ENCODE measurements around the gene SAPCD1. TPM values are rescaled to one million over a fixed set of nuclear protein-coding genes. Genes with fewer than 3 reads are reported as not detected.
A peak's percentile ranks its signal among the peaks of the same experiment; 100 is the strongest.

Gene SAPCD1
- total and polyA plus RNA-seq, 2 donors from 2014 or later: 6.5 to 6.8 TPM

GRCh38 chr6:31785475-31785874 lies 23.0 kb downstream of the SAPCD1 start:
- Histone ChIP-seq H3K9me3 (ENCODE audit: control insufficient read depth in 2 of 3, insufficient read depth in 1 of 3, low read length in 3 of 3) (no peaks in the 10 kb centered on the region), H3K9ac (ENCODE audit: low read length in 3 of 3) (no peak overlapping the region), H3K4me1 (ENCODE audit: control insufficient read depth in 2 of 3, insufficient read depth in 2 of 3, low read depth in 1 of 3, low read length in 3 of 3) (no peaks in the 10 kb centered on the region), H3K36me3 (ENCODE audit: control insufficient read depth in 2 of 3, insufficient read depth in 3 of 3, low read length in 3 of 3) (peaks cover 0 to 18% (median 15%) of the 10 kb centered on the region in 3 donors), H3K27me3 (ENCODE audit: control insufficient read depth, insufficient read depth, low read length) (no peaks in the 10 kb centered on the region), H3K27ac (ENCODE audit: low read depth in 2 of 2, low read length in 2 of 2) (no peak overlapping the region), H3K4me3 (ENCODE audit: low read length in 3 of 3) (no peak overlapping the region)
- FAIRE-seq (no peak), DNase-seq (peak in 1 of 5 donors; percentile 51)
- intact Hi-C loops (cut with DNase I): no loop called here
- TF ChIP-seq, protein P1, sequence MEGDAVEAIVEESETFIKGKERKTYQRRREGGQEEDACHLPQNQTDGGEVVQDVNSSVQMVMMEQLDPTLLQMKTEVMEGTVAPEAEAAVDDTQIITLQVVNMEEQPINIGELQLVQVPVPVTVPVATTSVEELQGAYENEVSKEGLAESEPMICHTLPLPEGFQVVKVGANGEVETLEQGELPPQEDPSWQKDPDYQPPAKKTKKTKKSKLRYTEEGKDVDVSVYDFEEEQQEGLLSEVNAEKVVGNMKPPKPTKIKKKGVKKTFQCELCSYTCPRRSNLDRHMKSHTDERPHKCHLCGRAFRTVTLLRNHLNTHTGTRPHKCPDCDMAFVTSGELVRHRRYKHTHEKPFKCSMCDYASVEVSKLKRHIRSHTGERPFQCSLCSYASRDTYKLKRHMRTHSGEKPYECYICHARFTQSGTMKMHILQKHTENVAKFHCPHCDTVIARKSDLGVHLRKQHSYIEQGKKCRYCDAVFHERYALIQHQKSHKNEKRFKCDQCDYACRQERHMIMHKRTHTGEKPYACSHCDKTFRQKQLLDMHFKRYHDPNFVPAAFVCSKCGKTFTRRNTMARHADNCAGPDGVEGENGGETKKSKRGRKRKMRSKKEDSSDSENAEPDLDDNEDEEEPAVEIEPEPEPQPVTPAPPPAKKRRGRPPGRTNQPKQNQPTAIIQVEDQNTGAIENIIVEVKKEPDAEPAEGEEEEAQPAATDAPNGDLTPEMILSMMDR (IDR thresholded peaks at IDR 0.05; ENCODE audit: borderline replicate concordance, extremely low read depth, insufficient read depth): no peak

DNA sequence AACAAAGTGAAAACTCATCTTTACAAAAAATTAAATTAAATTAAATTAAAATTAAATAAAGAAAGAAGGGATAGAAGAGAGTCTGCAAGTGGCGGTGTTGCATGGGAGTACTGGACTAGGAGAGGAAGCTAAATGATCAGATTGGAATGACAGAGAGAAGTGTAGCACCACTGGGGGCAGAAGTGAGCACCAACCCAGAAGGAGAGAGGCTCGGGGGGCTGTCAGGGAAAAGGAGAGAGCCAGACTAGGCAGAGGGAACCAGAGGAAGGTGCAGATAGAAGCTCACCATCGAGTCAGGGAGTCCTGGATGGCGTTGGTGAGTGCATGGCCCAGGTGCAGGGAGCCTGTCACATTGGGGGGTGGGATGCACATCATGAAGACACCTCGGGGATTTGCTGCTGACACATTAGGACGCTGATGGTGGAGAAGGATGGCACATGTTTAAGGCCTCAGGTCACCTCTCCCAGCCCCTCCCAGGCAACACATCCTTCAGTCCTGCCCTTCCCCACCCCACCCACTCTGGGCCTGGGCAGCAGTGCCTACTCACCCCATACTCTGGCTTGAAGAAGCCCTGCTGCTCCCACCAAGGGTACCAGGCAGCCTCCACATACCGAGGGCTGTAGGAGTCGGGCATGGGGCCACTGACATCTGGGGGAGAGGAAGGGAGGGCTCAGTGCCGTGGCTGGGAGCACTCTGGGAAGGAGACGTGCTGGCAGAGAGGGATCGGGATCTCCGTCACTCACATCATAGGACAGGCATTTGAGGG lies 29.1 kb downstream of the SAPCD1 start:
- intact Hi-C loops (cut with DNase I): no loop called here
- no peaks in the 10 kb centered on the region for H3K9me3 ChIP-seq (ENCODE audit: control insufficient read depth in 2 of 3, insufficient read depth in 1 of 3, low read length in 3 of 3)
- no peak for FAIRE-seq
- H3K4me3 ChIP-seq (ENCODE audit: low read length in 3 of 3): no peak overlapping the region
- H3K9ac ChIP-seq (ENCODE audit: low read length in 3 of 3): no peak overlapping the region
- peak in 4 of 5 donors; percentile 71 to 85 (median 80) for DNase-seq
- TF ChIP-seq, protein P1 (IDR thresholded peaks at IDR 0.05; ENCODE audit: borderline replicate concordance, extremely low read depth, insufficient read depth): peak; percentile 46
- H3K27ac ChIP-seq (ENCODE audit: low read depth in 2 of 2, low read length in 2 of 2): no peak overlapping the region
- no peaks in the 10 kb centered on the region for H3K36me3 ChIP-seq (ENCODE audit: control insufficient read depth in 2 of 3, insufficient read depth in 3 of 3, low read length in 3 of 3)
- H3K4me1 ChIP-seq (ENCODE audit: control insufficient read depth in 2 of 3, insufficient read depth in 2 of 3, low read depth in 1 of 3, low read length in 3 of 3): peaks cover 0 to 5% (median 0%) of the 10 kb centered on the region in 3 donors
- no peaks in the 10 kb centered on the region for H3K27me3 ChIP-seq (ENCODE audit: control insufficient read depth, insufficient read depth, low read length)

GRCh38 chr6:31792090-31792374 lies 29.6 kb downstream of the SAPCD1 start:
- Histone ChIP-seq H3K27me3 (ENCODE audit: control insufficient read depth, insufficient read depth, low read length) (no peaks in the 10 kb centered on the region), H3K27ac (ENCODE audit: low read depth in 2 of 2, low read length in 2 of 2) (no peak overlapping the region), H3K4me3 (ENCODE audit: low read length in 3 of 3) (no peak overlapping the region), H3K36me3 (ENCODE audit: control insufficient read depth in 2 of 3, insufficient read depth in 3 of 3, low read length in 3 of 3) (no peaks in the 10 kb centered on the region), H3K9ac (ENCODE audit: low read length in 3 of 3) (no peak overlapping the region), H3K4me1 (ENCODE audit: control insufficient read depth in 2 of 3, insufficient read depth in 2 of 3, low read depth in 1 of 3, low read length in 3 of 3) (peaks cover 0 to 5% (median 0%) of the 10 kb centered on the region in 3 donors), H3K9me3 (ENCODE audit: control insufficient read depth in 2 of 3, insufficient read depth in 1 of 3, low read length in 3 of 3) (no peaks in the 10 kb centered on the region)
- no peak for FAIRE-seq
- intact Hi-C loops (cut with DNase I): no loop called here
- DNase-seq: no peak
- TF ChIP-seq, protein P1 (IDR thresholded peaks at IDR 0.05; ENCODE audit: borderline replicate concordance, extremely low read depth, insufficient read depth): no peak
